ENCODE measurements around the gene MTRF1. TPM values are rescaled to one million over a fixed set of nuclear protein-coding genes. Genes with fewer than 3 reads are reported as not detected.
A peak's percentile ranks its signal among the peaks of the same experiment; 100 is the strongest.

The MTRF1 gene
- 11.5 and 18.2 TPM in 2 replicates for total RNA-seq (2014; rRNA removed; shearing (Covaris generic))
- 10.0 and 12.6 TPM in 2 replicates for polyA plus RNA-seq (2014; cell fraction: nucleus; rRNA removed)

GRCh38 chr13:41263261-41263971 lies at the start of gene MTRF1:
MTRF1 (minus strand) TSS chr13:41263576; CDS start chr13:41260907, 2,669 bp downstream.
- DNase-seq (ENCODE audit: extremely low read depth, low read depth) = peak; percentile 53

- no peak for DNase-seq (ENCODE audit: extremely low read depth, low read depth)
Measured at GRCh38 chr13:41313117-41313516, 49.7 kb upstream of the MTRF1 start.

- DNase-seq (ENCODE audit: extremely low read depth, low read depth) = peak; percentile 15
Measured at GRCh38 chr13:41312176-41312500, 48.8 kb upstream of the MTRF1 start.

GRCh38 chr13:41311406-41312175 lies 48.2 kb upstream of the MTRF1 start:
- no peak for DNase-seq (ENCODE audit: extremely low read depth, low read depth)

GRCh38 chr13:41310963-41311405 lies 47.6 kb upstream of the MTRF1 start, which contains the start of gene NAA16:
NAA16 (plus strand) TSS chr13:41311267; CDS start chr13:41311529, 262 bp downstream.
- DNase-seq (ENCODE audit: extremely low read depth, low read depth) = peak; percentile 67

GRCh38 chr13:41307884-41308640 lies 44.7 kb upstream of the MTRF1 start:
- no peak for DNase-seq (ENCODE audit: extremely low read depth, low read depth)

- DNase-seq (ENCODE audit: extremely low read depth, low read depth) = no peak
Measured at GRCh38 chr13:41306271-41307145, 43.1 kb upstream of the MTRF1 start.

- DNase-seq (ENCODE audit: extremely low read depth, low read depth) = no peak
Measured at GRCh38 chr13:41304551-41304950, 41.2 kb upstream of the MTRF1 start.

- no peak for DNase-seq (ENCODE audit: extremely low read depth, low read depth)
Measured at GRCh38 chr13:41302743-41303142, 39.4 kb upstream of the MTRF1 start.

GRCh38 chr13:41299316-41300094 lies 36.1 kb upstream of the MTRF1 start:
- DNase-seq (ENCODE audit: extremely low read depth, low read depth) = no peak

GRCh38 chr13:41296879-41297646 lies 33.7 kb upstream of the MTRF1 start:
- DNase-seq (ENCODE audit: extremely low read depth, low read depth) = no peak

GRCh38 chr13:41295973-41296372 lies 32.6 kb upstream of the MTRF1 start:
- DNase-seq (ENCODE audit: extremely low read depth, low read depth) = no peak

GRCh38 chr13:41294914-41295313 lies 31.5 kb upstream of the MTRF1 start:
- no peak for DNase-seq (ENCODE audit: extremely low read depth, low read depth)

- no peak for DNase-seq (ENCODE audit: extremely low read depth, low read depth)
Measured at GRCh38 chr13:41293272-41293671, 29.9 kb upstream of the MTRF1 start.

- no peak for DNase-seq (ENCODE audit: extremely low read depth, low read depth)
Measured at GRCh38 chr13:41291246-41291645, 27.9 kb upstream of the MTRF1 start.

GRCh38 chr13:41289463-41289881 lies 26.1 kb upstream of the MTRF1 start:
- no peak for DNase-seq (ENCODE audit: extremely low read depth, low read depth)

GRCh38 chr13:41286370-41286769 lies 23.0 kb upstream of the MTRF1 start:
- no peak for DNase-seq (ENCODE audit: extremely low read depth, low read depth)

GRCh38 chr13:41284512-41285288 lies 21.3 kb upstream of the MTRF1 start:
- DNase-seq (ENCODE audit: extremely low read depth, low read depth) = peak; percentile 75
